ENCODE data around the gene NKPD1.

DNA sequence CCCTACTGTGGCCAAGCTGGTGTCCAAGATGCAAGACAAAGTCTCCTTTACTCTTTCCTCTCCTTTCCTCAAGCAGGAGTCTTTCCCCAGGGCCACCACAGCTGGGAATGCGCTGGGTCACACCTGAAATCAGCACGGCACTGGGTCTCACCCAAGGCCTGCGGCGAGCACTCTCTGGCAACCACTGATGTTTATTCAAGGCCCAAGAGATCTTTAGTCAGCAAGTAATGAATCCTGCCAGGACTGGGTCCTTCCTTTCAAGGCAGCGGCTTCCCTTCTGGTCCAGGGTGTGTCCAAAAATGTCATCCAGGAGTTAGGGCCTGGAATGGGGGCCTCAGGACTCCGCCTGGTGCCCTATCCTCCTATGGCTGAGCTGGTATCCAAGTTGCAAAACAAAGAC is 41.9 kb upstream of the NKPD1 start:
- TF ChIP-seq, protein P1, sequence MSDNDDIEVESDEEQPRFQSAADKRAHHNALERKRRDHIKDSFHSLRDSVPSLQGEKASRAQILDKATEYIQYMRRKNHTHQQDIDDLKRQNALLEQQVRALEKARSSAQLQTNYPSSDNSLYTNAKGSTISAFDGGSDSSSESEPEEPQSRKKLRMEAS (IDR thresholded peaks at IDR 0.05; ENCODE audit: insufficient read depth, insufficient read length), result no peak
- TF ChIP-seq, protein P2, sequence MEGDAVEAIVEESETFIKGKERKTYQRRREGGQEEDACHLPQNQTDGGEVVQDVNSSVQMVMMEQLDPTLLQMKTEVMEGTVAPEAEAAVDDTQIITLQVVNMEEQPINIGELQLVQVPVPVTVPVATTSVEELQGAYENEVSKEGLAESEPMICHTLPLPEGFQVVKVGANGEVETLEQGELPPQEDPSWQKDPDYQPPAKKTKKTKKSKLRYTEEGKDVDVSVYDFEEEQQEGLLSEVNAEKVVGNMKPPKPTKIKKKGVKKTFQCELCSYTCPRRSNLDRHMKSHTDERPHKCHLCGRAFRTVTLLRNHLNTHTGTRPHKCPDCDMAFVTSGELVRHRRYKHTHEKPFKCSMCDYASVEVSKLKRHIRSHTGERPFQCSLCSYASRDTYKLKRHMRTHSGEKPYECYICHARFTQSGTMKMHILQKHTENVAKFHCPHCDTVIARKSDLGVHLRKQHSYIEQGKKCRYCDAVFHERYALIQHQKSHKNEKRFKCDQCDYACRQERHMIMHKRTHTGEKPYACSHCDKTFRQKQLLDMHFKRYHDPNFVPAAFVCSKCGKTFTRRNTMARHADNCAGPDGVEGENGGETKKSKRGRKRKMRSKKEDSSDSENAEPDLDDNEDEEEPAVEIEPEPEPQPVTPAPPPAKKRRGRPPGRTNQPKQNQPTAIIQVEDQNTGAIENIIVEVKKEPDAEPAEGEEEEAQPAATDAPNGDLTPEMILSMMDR (IDR thresholded peaks at IDR 0.05; ENCODE audit: extremely low read depth in 1 of 2, insufficient read depth in 1 of 2, low read depth in 1 of 2, low read length in 2 of 2), result no peak

Data from endothelial cell of umbilical vein (primary cell).